Gastrocnemius medialis (tissue), 4 donors: Measurements from ENCODE around the gene AFAP1. TPM values are rescaled to one million over a fixed set of nuclear protein-coding genes. Genes with fewer than 3 reads are reported as not detected.

Experiments
- ATAC-seq, 2 donors: fragments of 150-250 bp; one replicate each; pipeline ENCODE4 v1.9.1; 2016
- DNase-seq, 2 donors: peaks; one replicate each; pipeline ENCODE4 v3.0.0-alpha.2; 2019
- H3K27ac ChIP-seq, 4 donors: fragments of 200-600 bp; sonication (generic); 1 replicate in 1 of 4; 2 replicates in 3 of 4; pipeline ENCODE4 v1.5.1; 2016 to 2018; ENCODE audit warnings: mild to moderate bottlenecking in 2 of 4, moderate library complexity in 1 of 4
- H3K27me3 ChIP-seq, 3 donors: fragments of 200-600 bp; sonication (generic) in 2 of 3; 1 replicate in 1 of 3; 2 replicates in 2 of 3; pipeline versions ENCODE4 v1.5.1 to v1.6.0; 2016 to 2019; ENCODE audit warnings: mild to moderate bottlenecking in 1 of 3, moderate library complexity in 1 of 3
- H3K36me3 ChIP-seq, 2 donors: fragments of 200-600 bp; sonication (generic) in 1 of 2; one replicate each; pipeline ENCODE4 v1.5.1; 2017 to 2018
- H3K4me1 ChIP-seq, 2 donors: fragments of 200-600 bp; sonication (generic) in 1 of 2; one replicate each; pipeline ENCODE4 v1.5.1; 2016 to 2017; ENCODE audit warnings: mild to moderate bottlenecking in 2 of 2
- H3K4me3 ChIP-seq, 4 donors: fragments of 200-600 bp; sonication (generic) in 3 of 4; 1 replicate in 1 of 4; 2 replicates in 3 of 4; pipeline ENCODE4 v1.5.1; 2016 to 2019; ENCODE audit warnings: mild to moderate bottlenecking in 2 of 4
- H3K9me3 ChIP-seq, 3 donors: fragments of 200-600 bp; sonication (generic) in 2 of 3; 1 replicate in 1 of 3; 2 replicates in 2 of 3; pipeline ENCODE4 v1.5.1; 2016 to 2019
- POLR2A ChIP-seq, 2 donors: fragments of 450-650 bp; IDR thresholded peaks; one replicate each; pipeline ENCODE4 v1.6.1; 2017; ENCODE audit warnings: antibody characterized with exemption in 2 of 2, mild to moderate bottlenecking in 2 of 2, moderate library complexity in 2 of 2
- in situ Hi-C, 4 donors: fragments of 200-750 bp; cut with MboI; loops; one replicate each; pipeline versions ENCODE4 v1.15.0 to v1.8.0; 2017; ENCODE audit warnings: low sequenced_read_pairs in 4 of 4
- intact Hi-C: fragments of 100-400 bp; cut with DNase I; formaldehyde crosslinking; loops from one replicate; pipeline ENCODE4 v1.15.1; 2023; ENCODE audit warnings: low total_unique reads
- total RNA-seq, 4 donors: library from RNA; depleted of rRNA; stranded (reverse); fragments of >200 nt; gene quantifications; one replicate each; pipeline versions ENCODE4 v1.1.0 to v1.2.3, GENCODE V29; 2016
- TF ChIP-seq, protein P1 (sequence below), 5 experiments: fragments of 450-650 bp in 3 of 5; fragments of 200-600 bp in 2 of 5; sonication (generic) in 2 of 5; IDR thresholded peaks in 4 of 5; conservative IDR thresholded peaks in 1 of 5; 1 replicate in 4 of 5; 2 replicates in 1 of 5; pipeline ENCODE4 v1.5.1; 2016 to 2019; ENCODE audit warnings: antibody characterized with exemption in 5 of 5, mild to moderate bottlenecking in 3 of 5, moderate library complexity in 3 of 5

AFAP1 gene
- total RNA-seq, 4 donors from 2014 or later, result 1.5 to 8.6 (median 3.5) TPM

DNA sequence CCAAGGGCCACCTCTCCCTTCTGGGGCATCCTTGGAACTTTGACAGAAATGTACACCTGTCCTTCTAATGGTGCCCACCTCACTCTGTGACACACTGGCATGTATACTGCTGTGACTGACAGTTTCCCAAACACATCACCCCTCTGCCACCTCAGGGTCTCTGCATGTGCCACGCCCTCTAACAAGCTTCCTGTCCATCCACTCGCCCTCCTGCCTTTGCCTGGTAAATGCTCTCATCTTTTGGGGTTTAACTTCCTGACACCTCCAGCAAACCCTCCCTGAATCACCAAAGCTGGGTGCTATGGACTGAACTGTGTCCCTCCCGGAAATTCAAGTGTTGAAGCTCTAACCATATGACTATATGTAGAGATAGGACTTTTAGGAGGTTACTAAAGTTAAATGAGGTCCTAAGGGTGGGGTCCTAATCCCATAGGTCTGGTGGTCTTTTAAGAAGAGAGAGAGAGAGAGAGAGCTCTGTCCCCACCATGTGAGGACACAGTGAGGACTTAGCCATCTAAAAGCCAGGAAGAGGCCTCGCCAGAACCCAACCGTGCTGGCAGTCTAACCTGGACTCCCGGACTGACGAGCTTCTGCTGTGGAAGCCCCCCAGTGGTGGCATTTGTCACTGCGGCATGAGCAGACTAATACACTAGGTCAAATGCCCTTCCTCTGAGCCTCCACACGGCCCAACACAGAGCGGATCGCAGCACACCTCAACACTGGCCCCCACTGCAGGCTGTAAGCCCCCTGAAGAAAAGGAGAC, 95.6 kb downstream of the AFAP1 start:
- Histone ChIP-seq H3K9me3 (no peaks in the 10 kb centered on the region), H3K27me3 (no peaks in the 10 kb centered on the region), H3K4me1 (peaks cover 0 to 6% of the 10 kb centered on the region in 2 donors), H3K36me3 (no peaks in the 10 kb centered on the region), H3K4me3 (no peak overlapping the region), H3K27ac (peak overlapping the region in 1 of 4 donors; percentile 74)
- intact Hi-C loops, result loop anchor here (1.0 kb wide), 1 partner anchor 40 kb away; no protein-coding TSS in a partner anchor
- ATAC-seq (peak; percentile 61 to 76), DNase-seq (peak; percentile 41 to 78)
- in situ Hi-C loops, result no loop called here
- TF ChIP-seq, protein P1, sequence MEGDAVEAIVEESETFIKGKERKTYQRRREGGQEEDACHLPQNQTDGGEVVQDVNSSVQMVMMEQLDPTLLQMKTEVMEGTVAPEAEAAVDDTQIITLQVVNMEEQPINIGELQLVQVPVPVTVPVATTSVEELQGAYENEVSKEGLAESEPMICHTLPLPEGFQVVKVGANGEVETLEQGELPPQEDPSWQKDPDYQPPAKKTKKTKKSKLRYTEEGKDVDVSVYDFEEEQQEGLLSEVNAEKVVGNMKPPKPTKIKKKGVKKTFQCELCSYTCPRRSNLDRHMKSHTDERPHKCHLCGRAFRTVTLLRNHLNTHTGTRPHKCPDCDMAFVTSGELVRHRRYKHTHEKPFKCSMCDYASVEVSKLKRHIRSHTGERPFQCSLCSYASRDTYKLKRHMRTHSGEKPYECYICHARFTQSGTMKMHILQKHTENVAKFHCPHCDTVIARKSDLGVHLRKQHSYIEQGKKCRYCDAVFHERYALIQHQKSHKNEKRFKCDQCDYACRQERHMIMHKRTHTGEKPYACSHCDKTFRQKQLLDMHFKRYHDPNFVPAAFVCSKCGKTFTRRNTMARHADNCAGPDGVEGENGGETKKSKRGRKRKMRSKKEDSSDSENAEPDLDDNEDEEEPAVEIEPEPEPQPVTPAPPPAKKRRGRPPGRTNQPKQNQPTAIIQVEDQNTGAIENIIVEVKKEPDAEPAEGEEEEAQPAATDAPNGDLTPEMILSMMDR (IDR thresholded peaks at IDR 0.05 in 4 of 5, conservative IDR thresholded peaks at IDR 0.05 in 1 of 5), result peak; percentile 67 to 83 (median 74)
- no peak for TF ChIP-seq POLR2A (IDR thresholded peaks at IDR 0.05)

DNA sequence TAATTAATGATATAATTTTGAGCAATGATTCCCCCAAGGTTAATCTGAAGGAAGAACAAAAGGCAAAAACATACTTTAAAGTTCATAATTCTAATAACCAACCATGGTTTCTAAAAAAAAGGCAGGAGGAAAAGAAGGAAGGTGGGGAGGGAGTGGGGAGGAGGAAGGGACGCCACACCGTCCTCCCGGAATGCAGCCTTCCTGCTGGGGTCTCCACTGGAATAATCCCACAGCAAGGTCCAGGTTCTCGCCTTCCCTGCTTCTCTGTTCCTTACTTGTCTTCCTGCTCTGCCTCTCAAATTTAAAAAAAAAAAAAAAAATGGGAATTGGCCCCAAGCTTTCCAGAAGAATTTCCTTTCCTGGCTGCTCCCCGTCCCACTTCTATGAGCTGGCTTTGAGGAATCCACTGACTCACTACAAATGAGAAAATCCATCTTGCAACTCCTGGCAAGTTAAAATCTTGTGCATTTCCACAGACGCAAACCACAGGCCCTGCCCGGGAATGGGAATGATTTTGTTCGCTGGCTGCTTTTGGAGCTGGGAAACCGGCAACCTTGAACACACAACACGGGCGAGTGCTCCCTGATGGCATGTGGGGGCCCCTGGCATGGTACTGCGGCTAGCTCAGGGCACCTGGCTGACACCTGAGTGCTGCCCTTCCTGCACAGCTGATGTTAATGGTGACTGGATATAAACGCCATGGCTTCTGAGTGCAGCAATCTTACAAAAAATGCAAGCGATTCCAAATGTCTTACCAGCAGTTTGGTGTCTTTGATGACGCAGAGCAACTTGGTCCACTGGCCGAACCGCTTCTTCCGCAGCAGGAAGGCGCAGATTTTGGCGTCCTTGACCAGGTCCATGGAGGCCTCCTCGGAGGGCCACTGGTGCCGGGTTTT, 97.0 kb downstream of the AFAP1 start:
- DNase-seq, result peak; percentile 35 to 63
- Histone ChIP-seq H3K27me3 (no peaks in the 10 kb centered on the region), H3K9me3 (no peaks in the 10 kb centered on the region), H3K4me1 (peaks cover 0 to 6% of the 10 kb centered on the region in 2 donors), H3K4me3 (no peak overlapping the region), H3K27ac (peak overlapping the region; percentile 22 to 74 (median 50)), H3K36me3 (no peaks in the 10 kb centered on the region)
- in situ Hi-C loops (no loop called here), intact Hi-C loops (no loop called here)
- peak; percentile 87 to 93 for ATAC-seq
- TF ChIP-seq, protein P1 (IDR thresholded peaks at IDR 0.05 in 4 of 5, conservative IDR thresholded peaks at IDR 0.05 in 1 of 5), result no peak
- TF ChIP-seq POLR2A (IDR thresholded peaks at IDR 0.05), result no peak

DNA sequence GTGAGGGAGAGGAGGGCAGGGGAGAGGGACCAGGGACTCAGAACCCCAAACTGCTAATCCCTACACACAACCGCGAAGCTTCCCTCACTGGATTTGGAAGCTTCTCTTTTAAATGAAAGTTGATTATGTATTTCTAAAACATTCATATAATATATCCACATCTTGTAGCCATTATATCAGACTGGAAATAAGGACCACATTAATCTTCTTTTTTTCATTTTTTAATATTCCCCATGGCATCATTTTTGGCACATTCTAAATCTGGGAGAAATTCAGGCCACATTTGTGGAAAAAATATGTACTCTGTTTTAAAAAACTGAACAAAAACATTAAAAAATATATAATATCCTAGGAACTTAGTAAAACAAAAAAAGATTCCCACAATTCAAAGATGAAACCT, 97.8 kb downstream of the AFAP1 start:
- Histone ChIP-seq H3K27me3 (no peaks in the 10 kb centered on the region), H3K27ac (peak overlapping the region in 3 of 4 donors; percentile 14 to 74 (median 53)), H3K9me3 (no peaks in the 10 kb centered on the region), H3K4me3 (no peak overlapping the region), H3K36me3 (no peaks in the 10 kb centered on the region), H3K4me1 (peaks cover 0 to 6% of the 10 kb centered on the region in 2 donors)
- no peak for TF ChIP-seq POLR2A (IDR thresholded peaks at IDR 0.05)
- TF ChIP-seq, protein P1 (IDR thresholded peaks at IDR 0.05 in 4 of 5, conservative IDR thresholded peaks at IDR 0.05 in 1 of 5), result no peak
- in situ Hi-C loops, result no loop called here
- ATAC-seq (no peak), DNase-seq (no peak)
- intact Hi-C loops, result no loop called here

DNA sequence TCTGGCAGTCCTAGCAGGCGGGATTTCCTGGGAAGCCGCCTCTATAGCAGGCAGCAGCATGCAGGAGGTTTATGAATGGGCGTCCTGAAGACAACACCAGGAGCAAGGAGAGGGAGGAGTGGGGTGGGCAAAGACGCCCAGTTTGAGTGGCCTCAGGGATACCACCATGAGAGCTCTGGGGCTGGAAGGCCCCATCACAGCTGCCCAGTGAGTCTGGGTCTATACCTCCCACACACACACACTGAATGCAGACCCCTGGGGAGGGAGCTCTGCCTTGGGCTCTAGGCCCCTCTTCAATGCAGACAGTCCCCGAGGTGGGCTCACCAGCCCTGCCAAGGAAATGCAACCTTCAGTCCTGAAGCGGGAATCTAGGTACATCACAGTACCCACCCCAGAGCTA, 98.6 kb downstream of the AFAP1 start:
- DNase-seq (no peak), ATAC-seq (no peak)
- no peak overlapping the region for H3K4me3 ChIP-seq
- no peak for TF ChIP-seq POLR2A (IDR thresholded peaks at IDR 0.05)
- TF ChIP-seq, protein P1 (IDR thresholded peaks at IDR 0.05 in 4 of 5, conservative IDR thresholded peaks at IDR 0.05 in 1 of 5), result no peak
- intact Hi-C loops, result no loop called here
- H3K27me3 ChIP-seq, result no peaks in the 10 kb centered on the region
- H3K4me1 ChIP-seq, result peaks cover 0 to 6% of the 10 kb centered on the region in 2 donors
- no peaks in the 10 kb centered on the region for H3K36me3 ChIP-seq
- H3K9me3 ChIP-seq, result no peaks in the 10 kb centered on the region
- in situ Hi-C loops, result no loop called here
- H3K27ac ChIP-seq, result no peak overlapping the region
